ENCODE data around the gene SLC22A2. TPM values are rescaled to one million over a fixed set of nuclear protein-coding genes. Genes with fewer than 3 reads are reported as not detected.

Gene SLC22A2
- total RNA-seq, 4 donors from 2014 or later: not detected

DNA sequence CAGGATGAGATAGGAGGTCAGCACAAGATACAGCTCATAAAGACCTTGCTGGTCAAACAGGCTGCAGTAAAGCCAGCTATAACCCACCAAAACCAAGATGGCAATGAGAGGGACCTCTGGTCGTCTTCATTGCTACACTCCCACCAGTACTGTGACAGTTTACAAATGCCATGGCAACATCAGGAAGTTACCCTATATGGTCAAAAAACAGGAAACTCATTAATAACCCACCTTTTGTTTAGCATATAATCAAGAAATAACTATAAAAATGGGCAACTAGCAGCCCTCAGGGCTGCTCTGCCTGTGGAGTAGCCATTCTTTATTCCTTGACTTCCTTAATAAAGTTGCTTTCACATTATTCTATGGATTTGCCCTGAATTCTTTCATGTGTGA, 30.9 kb downstream of the SLC22A2 start:
- intact Hi-C loops (cut with DNase I): no loop called here
- WGBS, 2 donors: 47 to 71% methylated on average over 1 of the region's 1 CpG

DNA sequence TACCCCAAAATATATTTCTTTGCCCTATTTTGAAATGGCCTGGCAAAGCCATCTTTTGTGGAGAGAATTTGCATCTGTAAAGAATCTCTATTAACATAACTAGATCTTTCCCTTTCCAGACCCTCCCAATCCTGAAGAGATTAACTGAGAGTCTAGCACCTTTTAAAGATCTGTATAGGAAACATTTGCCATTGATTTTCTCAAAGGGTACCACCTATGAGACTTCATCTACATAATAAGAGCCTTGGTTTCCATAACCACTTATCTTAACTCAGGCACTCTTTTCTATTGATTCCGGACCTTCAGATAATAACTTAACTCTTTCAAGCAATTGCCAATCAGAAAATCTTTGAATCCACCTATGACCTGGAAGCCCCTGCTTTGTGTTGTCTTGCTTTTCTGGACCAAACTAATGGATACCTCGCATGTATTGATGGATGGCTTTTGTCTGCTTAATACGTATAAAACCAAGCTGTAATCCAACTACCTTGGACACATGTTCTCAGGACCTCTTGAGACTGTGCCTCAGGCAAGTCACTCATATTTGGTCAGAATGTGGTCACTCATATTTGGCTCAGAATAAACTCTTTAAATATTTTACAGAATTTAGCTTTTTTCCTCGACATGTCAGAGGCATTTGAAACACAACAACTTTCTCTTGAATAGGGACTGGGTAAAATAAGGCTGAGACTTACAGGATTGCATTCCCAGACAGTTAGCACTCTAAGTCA, 31.4 kb downstream of the SLC22A2 start:
- Histone ChIP-seq H3K36me3 (no peaks in the 10 kb centered on the region), H3K27me3 (no peaks in the 10 kb centered on the region), H3K4me3 (no peak overlapping the region), H3K27ac (no peak overlapping the region), H3K4me1 (no peaks in the 10 kb centered on the region), H3K9me3 (no peaks in the 10 kb centered on the region)
- TF ChIP-seq POLR2A (IDR thresholded peaks at IDR 0.05): no peak
- TF ChIP-seq, protein P1, sequence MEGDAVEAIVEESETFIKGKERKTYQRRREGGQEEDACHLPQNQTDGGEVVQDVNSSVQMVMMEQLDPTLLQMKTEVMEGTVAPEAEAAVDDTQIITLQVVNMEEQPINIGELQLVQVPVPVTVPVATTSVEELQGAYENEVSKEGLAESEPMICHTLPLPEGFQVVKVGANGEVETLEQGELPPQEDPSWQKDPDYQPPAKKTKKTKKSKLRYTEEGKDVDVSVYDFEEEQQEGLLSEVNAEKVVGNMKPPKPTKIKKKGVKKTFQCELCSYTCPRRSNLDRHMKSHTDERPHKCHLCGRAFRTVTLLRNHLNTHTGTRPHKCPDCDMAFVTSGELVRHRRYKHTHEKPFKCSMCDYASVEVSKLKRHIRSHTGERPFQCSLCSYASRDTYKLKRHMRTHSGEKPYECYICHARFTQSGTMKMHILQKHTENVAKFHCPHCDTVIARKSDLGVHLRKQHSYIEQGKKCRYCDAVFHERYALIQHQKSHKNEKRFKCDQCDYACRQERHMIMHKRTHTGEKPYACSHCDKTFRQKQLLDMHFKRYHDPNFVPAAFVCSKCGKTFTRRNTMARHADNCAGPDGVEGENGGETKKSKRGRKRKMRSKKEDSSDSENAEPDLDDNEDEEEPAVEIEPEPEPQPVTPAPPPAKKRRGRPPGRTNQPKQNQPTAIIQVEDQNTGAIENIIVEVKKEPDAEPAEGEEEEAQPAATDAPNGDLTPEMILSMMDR (IDR thresholded peaks at IDR 0.05): no peak
- WGBS, 2 donors: 63 to 83% methylated on average over 4 of the region's 4 CpGs
- intact Hi-C loops (cut with DNase I): no loop called here
- DNase-seq: no peak

More for the DNA sequence above, 30.9 kb downstream of the SLC22A2 start:
- Histone ChIP-seq H3K4me1 (no peaks in the 10 kb centered on the region), H3K27me3 (no peaks in the 10 kb centered on the region), H3K27ac (no peak overlapping the region), H3K4me3 (no peak overlapping the region), H3K36me3 (no peaks in the 10 kb centered on the region), H3K9me3 (no peaks in the 10 kb centered on the region)
- no peak for DNase-seq
- TF ChIP-seq, protein P1 (IDR thresholded peaks at IDR 0.05): no peak
- TF ChIP-seq POLR2A (IDR thresholded peaks at IDR 0.05): no peak

GRCh38 chr6:160226118-160226591, 32.5 kb downstream of the SLC22A2 start:
- no peaks in the 10 kb centered on the region for H3K36me3 ChIP-seq
- H3K4me1 ChIP-seq: no peaks in the 10 kb centered on the region
- no peak overlapping the region for H3K4me3 ChIP-seq
- no peak for DNase-seq
- H3K9me3 ChIP-seq: no peaks in the 10 kb centered on the region
- TF ChIP-seq, protein P1 (IDR thresholded peaks at IDR 0.05): no peak
- TF ChIP-seq POLR2A (IDR thresholded peaks at IDR 0.05): no peak
- intact Hi-C loops (cut with DNase I): no loop called here
- 75 to 76% methylated on average over 7 of the region's 7 CpGs for WGBS, 2 donors
- no peak overlapping the region for H3K27ac ChIP-seq
- H3K27me3 ChIP-seq: no peaks in the 10 kb centered on the region

DNA sequence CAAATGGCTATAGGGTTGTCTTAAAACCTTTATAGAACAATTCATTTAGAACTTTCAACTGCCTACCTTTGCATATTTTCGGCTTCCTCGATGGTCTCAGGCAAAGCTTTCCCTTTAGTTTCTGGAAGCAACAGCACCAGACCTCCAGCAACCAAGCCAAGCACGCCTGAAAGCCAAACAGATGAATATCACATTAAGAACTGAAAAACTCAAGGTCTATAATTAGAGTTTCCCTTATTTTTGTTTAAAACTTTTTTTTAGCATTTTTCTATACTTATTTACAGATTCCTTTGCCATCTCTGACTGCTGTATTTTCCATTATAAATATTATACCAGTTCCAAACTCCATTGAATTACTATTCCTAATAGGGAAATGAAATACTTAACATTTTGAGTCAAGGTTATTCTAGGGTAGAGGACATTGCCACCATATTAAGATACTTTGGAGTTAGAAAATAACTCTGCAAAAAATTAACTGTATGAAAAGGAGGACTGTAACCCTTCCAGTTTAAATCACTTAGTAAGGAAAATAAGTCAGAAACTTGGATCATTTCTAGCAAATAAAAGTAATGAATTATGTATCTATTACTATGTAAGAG, 33.9 kb downstream of the SLC22A2 start:
- intact Hi-C loops (cut with DNase I): no loop called here
- H3K27me3 ChIP-seq: no peaks in the 10 kb centered on the region

DNA sequence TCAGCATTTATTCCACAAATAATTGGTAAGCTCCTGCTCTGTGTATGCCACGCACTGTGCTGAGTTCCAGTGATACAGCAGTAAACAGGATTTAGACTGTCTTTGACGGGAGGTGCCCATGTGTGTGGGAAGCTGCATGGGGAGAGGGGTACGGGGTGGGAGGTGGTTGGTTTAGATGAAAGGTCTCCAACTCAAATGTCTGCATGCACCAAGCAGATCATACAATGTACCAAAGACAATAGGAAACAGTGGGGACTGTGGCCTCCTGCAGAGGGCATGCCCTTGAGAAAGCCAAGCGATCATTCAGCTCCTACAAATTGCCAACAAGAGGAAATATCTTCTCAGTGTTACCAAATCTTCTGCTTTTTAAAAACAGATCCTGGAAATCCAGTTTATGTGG, 36.1 kb downstream of the SLC22A2 start:
- 65 to 74% methylated on average over 4 of the region's 4 CpGs for WGBS, 2 donors
- Histone ChIP-seq H3K4me1 (no peaks in the 10 kb centered on the region), H3K36me3 (no peaks in the 10 kb centered on the region), H3K9me3 (no peaks in the 10 kb centered on the region), H3K4me3 (no peak overlapping the region), H3K27me3 (no peaks in the 10 kb centered on the region), H3K27ac (no peak overlapping the region)
- no peak for DNase-seq
- intact Hi-C loops (cut with DNase I): no loop called here
- TF ChIP-seq, protein P1 (IDR thresholded peaks at IDR 0.05): no peak
- TF ChIP-seq POLR2A (IDR thresholded peaks at IDR 0.05): no peak

More for the DNA sequence above, 33.9 kb downstream of the SLC22A2 start:
- Histone ChIP-seq H3K9me3 (no peaks in the 10 kb centered on the region), H3K36me3 (no peaks in the 10 kb centered on the region), H3K4me3 (no peak overlapping the region), H3K4me1 (no peaks in the 10 kb centered on the region), H3K27ac (no peak overlapping the region)
- DNase-seq: no peak
- 76 to 85% methylated on average over 3 of the region's 3 CpGs for WGBS, 2 donors
- TF ChIP-seq, protein P1 (IDR thresholded peaks at IDR 0.05): no peak
- no peak for TF ChIP-seq POLR2A (IDR thresholded peaks at IDR 0.05)
